GM19452 (cell line): Measurements from ENCODE around the gene ADI1.
A peak's percentile ranks its signal among the peaks of the same experiment; 100 is the strongest.
"Not testable (repeated sequence)": the region's sequence is repeated elsewhere in the genome, so short reads cannot be mapped to it uniquely, and the experiment has no call there.

Experiments
- ATAC-seq: cut with Tn5 transposase; IDR thresholded peaks from one replicate; pipeline ENCODE4 v1.9.1; 2021; ENCODE audit not compliant: unreplicated experiment

ADI1 gene

DNA sequence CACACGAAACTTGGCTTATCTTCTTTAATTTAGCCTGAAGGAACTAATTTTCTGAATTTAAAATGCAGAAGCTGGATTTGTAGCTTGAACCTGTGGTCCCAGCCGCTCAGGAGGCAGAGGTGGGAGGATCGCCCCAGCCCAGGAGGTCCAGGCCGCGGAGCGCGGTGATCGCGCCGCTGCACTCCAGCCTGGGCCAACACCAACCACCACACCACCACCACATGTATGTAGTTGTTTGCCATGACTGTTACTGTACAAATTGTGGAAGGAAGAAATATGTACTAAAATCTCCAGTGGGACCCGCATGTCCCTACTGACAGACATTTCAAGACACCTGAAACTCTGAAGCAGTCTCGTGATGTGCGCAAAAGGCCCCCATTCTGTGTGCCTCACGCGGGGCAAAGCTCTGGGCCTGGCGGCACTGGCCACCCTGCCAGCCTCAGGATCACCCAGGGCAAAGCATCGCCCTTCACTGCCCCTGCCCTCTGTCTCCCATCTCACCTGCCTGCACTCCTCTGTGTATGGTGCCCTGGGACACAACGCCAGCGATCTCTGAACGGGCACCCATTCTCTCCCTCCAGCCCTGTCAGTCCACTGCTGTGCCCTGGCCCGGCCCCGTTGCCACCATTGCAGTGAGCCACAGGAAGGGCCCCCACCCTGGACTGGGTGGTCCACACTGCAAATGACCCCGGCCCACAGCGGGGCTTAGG is 10.1 kb upstream of the ADI1 start:
- ATAC-seq: no peak

DNA sequence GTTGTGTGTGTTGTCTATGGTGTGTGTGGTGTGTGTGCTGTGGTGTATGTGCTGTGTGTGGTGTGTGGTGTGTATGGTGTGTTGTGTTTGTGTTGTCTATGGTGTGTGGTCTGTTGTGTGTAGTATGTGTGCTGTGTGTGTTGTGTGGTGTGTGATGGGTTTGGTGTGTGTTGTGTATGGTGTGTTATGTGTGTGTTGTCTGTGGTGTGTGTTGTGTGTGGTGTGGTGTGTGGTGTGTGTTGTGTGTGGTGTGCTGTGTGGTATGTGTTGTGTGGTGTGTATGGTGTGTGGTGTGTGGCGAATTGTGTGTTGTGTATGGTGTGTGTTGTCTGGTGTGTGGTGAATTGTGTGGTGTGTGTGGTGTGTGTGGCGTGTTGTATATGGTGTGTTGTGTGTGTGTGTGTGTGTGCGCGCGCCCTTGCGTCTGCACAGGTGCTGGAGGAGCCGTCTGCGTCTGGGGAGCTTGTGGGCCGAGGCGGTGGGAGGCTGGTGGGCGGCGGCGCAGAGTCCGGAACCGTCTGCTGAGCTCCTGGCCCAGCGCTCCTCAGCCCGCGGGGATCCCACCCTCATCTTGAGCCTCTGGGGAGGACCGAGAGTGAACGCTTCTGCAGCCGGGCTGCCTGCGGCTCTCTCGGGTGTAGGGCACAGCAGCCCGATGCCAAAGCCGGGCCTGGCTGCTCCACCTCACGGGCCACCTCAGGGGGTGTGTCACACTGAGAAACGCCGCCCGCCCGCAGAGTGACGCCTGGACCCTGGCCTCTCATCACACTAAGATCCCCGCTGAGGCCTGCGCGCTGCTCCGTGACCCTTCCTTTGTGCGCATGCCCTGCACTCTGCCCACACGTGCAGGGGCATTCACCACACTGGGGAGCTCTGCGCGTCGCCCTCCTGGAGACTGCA is 8.8 kb upstream of the ADI1 start:
- no peak for ATAC-seq

- ATAC-seq: no peak
Measured at GRCh38 chr2:3526871-3527270, 7.5 kb upstream of the ADI1 start.

DNA sequence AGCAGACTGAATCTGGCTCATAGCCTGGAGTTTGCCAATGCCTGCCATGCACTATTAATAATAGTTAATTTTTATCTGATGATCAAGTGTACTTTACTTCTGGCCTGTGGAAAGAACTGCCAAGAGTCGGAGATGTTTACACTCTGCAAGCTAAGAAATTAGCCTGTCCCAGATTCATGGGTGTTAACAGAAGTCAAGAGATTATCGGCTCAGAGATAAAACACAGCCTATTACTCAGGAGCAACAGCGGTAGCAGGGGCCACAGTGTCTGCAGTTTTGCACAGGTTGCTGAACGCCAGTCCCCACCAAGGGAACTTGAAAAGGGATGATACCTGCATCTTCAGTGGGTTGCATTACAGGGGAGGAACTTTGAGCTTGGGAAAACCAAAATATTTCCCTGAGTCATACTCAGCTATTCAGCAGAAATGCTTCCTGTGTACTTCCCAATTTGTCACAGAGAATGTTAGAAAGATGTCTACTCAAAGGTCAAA is 4.3 kb upstream of the ADI1 start:
- ATAC-seq: no peak

- ATAC-seq: no peak
Measured at GRCh38 chr2:3522961-3523421, 3.7 kb upstream of the ADI1 start.

DNA sequence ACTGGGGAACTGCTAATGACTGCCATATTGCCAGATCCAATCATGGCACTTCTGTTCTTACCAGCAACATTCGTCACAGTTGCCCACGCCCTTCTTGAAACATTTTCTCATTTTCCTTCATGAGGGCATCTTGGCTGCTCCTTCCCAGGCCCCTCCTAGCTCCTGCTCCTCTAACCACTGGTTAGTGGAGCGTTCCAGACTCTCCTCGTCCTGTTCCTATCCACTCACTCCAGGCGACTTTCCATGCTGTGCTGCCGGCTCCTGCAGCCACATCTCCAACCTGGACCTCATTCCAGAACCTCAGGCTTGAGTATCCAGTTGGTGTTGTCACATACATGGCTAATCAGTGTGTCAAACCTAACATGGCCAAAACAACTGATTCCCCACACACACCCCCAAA is 1.3 kb upstream of the ADI1 start:
- ATAC-seq: no peak

GRCh38 chr2:3518496-3519254 is 656 bp downstream of the ADI1 start:
- peak; percentile 77 for ATAC-seq

GRCh38 chr2:3517948-3518495 is 1.3 kb downstream of the ADI1 start:
- no peak for ATAC-seq

DNA sequence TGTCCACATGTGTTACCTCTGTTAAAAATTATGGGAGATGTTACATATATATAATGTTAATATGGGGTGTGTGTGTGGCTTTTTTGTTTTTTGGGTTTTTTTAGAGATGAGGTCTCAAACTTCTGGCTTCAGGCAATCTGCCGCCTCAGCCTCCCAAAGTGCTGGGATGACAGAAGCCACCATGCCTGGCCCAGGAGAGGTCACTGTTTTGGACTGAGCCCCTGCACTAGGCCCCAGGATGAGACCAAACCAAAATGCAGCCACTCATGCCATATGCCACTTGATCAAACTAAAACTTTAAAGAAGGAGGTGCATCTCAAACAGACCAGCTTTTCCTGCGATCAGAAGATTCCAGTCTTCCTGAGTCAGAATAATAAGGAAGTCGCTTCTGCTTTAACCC is 2.5 kb downstream of the ADI1 start:
- no peak for ATAC-seq

DNA sequence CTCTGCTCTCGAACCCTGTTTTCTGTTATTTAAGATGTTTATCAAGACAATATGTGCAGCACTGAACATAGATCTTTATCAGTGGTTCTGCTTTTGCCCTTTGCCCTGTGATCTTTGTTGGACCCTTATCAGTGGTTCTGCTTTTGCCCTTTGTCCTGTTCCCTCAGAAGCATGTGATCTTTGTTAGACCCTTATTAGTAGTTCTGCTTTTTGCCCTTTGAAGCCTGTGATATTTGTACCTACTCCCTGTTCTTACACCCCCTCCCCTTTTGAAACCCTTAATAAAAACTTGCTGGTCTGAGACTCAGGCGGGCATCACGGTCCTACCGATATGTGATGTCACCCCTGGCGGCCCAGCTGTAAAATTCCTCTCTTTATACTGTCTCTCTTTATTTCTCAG is 3.9 kb downstream of the ADI1 start:
- not testable (repeated sequence) for ATAC-seq

DNA sequence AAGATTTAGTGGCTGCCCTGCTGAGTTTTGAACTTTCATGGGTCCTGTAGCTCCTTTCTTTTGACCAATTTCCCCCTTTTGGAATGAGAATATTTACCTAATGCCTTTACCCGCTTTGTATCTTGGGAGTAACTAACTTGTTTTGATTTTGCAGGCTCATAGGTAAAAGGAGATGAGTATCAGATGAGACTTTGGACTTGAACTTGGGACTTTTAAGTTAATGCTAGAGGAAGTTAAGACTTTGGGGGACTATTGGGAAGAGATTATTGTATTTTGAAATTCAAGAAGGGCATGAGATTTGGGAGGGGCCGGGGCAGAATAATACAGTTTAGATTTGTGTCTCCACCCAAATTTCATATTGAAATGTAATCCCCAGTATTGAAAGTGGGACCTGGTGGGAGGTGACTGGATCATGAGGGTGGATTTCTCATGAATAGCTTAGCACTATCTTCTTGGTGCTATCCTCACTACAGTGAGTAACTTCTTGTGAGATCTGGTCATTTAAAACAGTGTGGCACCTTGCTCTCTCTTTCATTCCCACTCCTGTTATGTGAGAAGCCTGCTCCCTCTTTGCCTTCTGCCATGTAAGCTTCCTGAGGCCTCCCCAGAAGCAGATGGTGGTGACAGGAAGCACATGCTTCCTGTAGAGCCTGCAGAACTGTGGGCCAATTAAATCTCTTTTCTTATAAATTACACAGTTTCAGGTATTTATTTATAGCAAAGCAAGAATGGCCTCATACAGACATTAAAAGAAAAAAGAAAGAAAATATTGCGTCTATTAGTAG is 6.1 kb downstream of the ADI1 start:
- ATAC-seq: no peak

DNA sequence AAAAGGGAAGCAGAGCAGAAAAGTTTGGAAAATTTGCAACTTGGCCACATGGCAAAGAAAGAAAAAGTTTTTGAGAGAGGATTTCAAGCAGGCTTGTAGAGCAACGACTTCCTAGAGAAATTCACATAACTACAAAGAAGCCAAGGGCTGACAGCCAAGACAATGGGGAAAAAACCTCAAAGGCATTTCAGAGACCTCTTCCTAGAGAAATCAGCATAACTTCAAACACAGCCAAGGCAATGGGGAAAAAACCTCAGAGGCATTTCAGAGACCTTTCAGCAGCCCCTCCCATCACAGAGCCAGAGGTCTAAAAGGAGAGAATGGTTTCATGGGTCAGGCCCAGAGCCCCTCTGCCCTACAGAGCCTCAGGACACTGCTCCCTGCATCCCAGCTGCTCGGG is 7.2 kb downstream of the ADI1 start:
- ATAC-seq: no peak

DNA sequence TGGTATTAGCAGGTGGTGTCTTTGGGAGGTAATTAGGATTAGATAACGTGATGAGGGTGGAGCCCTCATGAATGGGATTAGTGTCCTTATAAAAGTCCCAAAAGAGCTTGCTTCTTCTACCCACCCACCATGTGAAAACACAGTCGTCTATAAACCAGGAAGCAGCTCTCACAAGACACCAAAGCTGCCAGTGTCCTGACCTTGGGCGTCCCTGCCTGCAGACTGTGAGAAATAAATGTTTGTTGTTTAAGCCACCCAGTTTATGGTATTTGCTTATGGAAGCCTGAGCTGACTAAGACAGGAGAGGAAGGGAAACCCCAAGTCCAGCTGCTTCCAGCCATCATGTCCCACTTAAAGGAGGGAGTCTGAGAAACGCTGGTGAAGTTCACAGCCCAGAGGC is 13.6 kb downstream of the ADI1 start:
- no peak for ATAC-seq

- no peak for ATAC-seq
Measured at GRCh38 chr2:3504741-3505140, 14.6 kb downstream of the ADI1 start.

DNA sequence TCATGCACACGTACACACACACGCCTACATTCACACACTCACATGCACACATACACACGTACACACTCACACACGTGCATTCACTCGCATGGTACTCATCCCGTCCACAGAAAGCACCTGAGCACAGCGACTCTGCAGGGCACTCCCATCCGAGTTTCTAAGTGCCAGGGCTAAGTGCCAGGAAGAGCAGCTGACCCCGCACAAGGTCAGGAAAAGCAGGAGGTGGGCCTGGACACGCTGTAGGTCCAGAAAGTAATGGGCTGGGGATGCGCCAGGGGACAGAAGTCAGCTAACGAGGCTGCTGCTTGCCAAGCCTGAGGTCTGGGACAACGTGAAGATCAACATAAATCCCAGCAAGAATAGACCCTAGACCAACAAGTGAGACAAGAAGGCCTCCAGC is 15.8 kb downstream of the ADI1 start:
- ATAC-seq: no peak

GRCh38 chr2:3503046-3503445 is 16.3 kb downstream of the ADI1 start:
- no peak for ATAC-seq

GRCh38 chr2:3500326-3500899 is 18.9 kb downstream of the ADI1 start:
- ATAC-seq: no peak

DNA sequence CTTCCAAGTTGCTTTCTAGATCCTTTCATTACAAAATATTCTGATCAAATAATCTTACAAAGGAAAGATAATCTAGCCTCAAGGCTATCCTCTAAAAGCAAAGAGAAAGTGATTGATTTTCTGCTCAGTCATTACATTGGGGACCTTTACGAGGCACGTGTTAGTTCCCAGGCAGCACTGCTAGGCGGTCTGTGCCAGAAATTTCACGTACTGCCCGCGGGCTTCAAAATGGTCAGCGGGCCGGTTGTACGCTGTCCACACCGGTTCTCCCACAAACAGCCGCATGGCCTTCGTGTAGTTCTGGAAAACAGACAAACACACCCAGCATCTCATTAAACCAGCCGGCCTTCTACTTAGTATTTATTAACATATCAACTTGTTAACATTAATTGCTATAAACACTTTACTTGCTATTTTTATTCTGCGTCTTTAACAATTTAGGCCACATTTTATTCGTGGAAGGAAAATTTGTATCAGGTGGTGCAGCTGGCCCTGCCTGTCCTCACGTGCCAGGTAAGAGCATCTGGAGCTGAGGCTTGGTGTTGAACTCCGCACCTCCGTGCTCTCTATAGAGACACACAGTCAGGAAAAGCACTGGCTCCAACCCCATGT is 20.4 kb downstream of the ADI1 start:
- ATAC-seq: no peak

DNA sequence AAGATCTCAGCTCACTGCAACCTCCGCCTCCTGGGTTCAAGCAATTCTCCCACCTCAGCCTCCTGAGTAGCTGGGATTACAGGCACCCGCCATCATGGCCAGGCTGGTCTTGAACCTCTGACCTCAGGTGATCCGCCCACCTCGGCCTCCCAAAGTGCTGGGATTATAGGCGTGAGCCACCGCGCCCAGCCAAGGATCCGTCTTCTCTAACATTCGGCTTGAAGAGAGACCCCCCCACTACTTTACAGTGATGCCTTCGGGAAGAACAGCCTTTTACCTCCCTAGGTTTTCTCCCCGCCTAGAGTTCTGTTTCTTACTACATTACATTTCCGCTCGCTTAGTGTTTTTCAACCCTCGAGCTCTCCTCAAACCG is 22.6 kb downstream of the ADI1 start:
- not testable (repeated sequence) for ATAC-seq
